Metanephros (tissue), 1 donor: ENCODE results near the gene GCC1. TPM values are rescaled to one million over a fixed set of nuclear protein-coding genes. Genes with fewer than 3 reads are reported as not detected.

Experiments
- total RNA-seq: library from RNA; depleted of rRNA; stranded (reverse); fragments of >200 nt; gene quantifications from one replicate; pipeline ENCODE4 v1.2.3, GENCODE V29; 2014

GCC1 gene
- 13.1 TPM for total RNA-seq

GRCh38 chr7:127585044-127585953, at the start of gene GCC1:
TSS of gene GCC1 (minus strand) at chr7:127585596. CDS start at chr7:127585182, 414 bp downstream.

GRCh38 chr7:127618042-127618441, 32.6 kb upstream of the GCC1 start, which contains the start of gene PAX4:
TSS of gene PAX4 (minus strand) at chr7:127618142. CDS start at chr7:127615928, 2,214 bp downstream.

GRCh38 chr7:127588019-127588696, 2.8 kb upstream of the GCC1 start, which contains the start of gene ARF5:
TSS of gene ARF5 (plus strand) at chr7:127588411. CDS start at chr7:127588499, 88 bp downstream.

Other genes starting within 250 kb of the GCC1 start
- 17.1 TPM for gene ZNF800, start 192.9 kb downstream of the GCC1 start, total RNA-seq
- 144 TPM for gene ARF5, start 2.8 kb upstream of the GCC1 start, total RNA-seq
- gene FSCN3, start 8.1 kb upstream of the GCC1 start, total RNA-seq: 0.41 TPM
- gene PAX4, start 32.5 kb upstream of the GCC1 start, total RNA-seq: not detected
- gene SND1, start 66.6 kb upstream of the GCC1 start, total RNA-seq: 112 TPM